Right forelimb (tissue), 1 donor: Measurements from ENCODE around the gene FAM107B.

Experiments used
- DNase-seq: peaks from one replicate; pipeline ENCODE4 v3.0.0-alpha.2; 2018

Gene FAM107B

DNA sequence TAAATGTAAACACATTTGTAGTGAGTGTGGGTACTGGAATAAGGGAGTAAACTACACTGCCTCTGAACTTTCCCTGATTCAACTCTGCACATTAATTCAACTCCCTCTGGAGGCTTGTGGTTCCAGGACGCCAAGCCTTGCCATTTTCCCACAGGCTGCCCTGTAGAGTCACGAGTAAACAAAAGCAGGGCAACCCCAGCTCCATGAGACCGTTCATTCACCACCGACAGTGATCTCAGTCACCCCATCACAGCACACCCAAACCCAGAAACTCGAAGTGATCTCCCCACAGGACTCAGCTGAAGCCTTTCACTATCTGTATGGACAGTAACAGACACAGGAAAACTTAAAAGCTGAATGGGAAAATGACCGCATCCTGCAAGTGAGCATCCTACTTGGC lies 225.2 kb downstream of the FAM107B start:
- no peak for DNase-seq

DNA sequence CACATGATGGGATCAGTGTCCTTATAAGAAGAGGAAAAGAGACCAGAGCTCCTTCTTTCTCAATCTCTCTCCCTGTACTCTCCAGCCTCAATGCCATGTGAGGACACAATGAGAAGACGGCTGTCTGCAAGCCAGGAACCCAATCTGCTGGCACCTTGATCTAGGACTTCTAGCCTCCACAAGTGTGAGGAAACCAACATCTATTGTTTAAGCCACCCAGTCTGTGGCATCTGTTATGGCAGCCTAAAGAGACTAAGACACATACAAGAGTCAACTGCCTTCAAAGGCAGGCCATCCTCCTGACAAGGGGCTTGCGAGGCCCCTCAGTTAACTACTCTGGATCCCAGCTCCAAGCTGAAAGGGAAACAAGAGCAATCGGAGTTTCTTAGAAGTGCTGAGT lies 225.7 kb downstream of the FAM107B start:
- no peak for DNase-seq

DNA sequence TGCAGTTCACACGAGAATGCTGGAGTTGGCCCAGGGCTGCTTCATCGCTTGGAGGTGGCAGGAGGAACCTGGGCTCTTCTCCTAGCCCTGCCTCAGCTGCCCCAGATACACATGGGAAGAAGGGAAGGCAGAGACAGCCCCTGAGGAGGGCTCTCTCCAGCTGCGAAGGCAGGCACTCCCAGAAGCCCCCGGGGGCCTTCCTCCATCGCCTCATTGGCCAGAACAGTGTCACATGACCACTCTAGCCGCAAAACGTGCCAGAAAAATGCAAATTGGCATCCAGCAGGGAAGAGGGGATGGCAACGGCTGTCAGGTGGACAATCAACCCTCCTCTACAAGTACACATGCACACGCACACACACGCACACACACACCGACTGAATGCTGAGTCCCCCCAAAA lies 226.2 kb downstream of the FAM107B start:
- DNase-seq, result no peak

DNA sequence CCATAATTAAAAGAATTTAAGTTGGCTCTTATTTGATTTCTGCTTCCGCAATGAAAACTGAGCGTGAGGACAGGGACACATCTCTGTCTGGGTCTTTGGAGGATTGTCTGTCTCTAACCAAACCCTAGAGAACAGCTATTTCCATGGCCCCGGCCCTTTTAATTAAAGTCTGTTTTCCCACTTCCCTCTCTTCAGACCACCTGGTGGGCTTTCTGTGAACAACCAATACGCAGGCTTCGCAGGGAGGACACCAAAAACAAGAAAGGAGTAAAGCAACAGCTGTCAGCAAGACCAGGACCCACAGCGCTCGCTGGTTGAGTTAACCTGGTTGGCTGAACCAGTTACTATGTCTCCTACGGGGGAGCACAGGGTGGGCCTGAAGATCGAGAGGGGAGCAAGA lies 226.9 kb downstream of the FAM107B start:
- no peak for DNase-seq

DNA sequence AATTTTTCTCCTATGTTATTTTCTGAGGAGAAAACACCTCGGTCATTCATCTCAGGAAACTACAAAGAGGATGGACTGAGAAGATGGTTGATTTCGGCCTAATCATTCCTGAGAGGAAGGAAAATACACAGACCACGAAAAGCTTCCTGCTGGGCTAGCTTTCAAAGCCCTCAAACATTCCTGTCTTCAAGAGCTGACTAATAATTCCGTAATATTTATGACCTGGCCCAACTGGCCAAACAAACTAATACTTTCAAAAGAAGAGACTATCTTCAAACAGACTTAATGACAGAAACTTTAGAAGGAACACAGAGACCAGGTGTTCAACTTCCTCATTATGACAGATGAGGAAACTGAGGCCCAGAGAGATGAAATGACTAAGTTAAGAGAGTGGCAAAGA lies 228.9 kb downstream of the FAM107B start:
- no peak for DNase-seq

DNA sequence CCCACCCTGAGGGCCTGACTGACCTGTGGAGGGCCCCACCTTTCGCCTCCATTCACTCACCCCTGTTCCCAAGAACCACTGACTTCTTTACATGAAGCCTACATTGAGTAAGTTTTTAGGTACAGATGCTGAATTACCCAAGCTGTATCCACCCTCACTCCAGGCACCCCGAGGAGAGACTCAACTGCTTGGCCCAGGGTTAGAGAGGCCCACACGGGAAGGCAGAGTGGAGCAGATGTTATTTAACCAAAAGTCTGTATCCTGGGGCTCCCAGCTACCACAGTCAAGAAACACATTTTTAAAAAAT lies 230.8 kb downstream of the FAM107B start:
- no peak for DNase-seq

DNA sequence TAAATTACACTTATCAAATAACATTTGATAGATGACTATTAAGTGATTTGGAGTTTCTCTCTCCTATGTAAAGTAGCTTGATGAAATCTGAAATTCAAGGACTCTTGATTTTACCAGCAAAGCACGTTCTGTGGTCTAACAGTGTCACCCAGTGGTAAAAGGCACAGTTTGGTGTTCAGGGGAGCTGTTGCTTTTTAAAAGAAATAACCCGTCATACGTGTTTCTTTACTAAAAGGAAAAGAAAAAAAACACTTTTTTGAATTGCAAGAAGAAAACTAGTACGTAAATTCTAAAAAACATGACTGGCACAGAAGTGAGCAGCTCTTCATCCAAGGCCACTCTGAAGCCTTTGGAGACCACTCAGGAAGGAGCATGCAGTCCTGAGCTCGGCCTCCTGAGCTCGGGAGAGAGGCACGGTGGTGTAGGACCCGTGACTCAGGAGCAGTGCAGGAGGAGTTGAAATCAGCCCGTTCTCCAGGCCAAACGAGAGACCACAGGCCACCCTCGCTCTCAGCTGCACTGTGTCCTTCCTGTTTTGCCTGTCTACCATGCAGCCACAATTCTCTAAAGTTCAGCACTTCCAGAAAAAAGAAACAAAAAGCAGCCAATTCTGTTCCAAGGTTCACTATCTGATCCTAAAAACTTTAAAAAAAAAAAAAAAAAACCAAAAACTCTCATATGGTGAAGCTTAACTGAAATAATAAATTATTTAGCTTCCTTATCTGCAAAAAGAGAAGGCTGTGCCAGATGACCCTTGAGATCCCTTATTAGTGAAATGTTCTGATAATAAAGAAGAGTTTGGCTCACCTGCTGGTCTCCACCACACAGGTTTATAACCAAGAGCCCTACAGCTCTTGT lies 231.4 kb downstream of the FAM107B start:
- no peak for DNase-seq

DNA sequence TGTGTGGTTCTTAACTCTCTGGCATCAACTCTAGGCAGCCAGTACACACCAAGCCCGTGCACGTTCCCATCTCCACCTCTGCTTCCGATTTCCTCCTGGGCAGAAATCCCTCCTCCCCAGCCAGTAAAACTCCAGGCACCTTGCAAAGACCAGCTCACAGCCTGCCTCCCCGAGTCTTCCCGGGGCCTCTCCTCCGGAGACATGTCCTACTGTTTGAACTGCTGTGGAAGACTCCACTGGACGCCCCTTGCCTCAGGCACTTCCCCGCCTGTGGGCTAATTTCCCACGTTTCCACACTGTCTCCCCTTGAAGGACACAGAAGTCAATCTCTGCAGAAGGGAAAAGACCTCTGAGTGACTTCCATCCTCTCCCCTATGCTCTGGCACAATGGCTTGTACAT lies 233.3 kb downstream of the FAM107B start:
- no peak for DNase-seq

DNA sequence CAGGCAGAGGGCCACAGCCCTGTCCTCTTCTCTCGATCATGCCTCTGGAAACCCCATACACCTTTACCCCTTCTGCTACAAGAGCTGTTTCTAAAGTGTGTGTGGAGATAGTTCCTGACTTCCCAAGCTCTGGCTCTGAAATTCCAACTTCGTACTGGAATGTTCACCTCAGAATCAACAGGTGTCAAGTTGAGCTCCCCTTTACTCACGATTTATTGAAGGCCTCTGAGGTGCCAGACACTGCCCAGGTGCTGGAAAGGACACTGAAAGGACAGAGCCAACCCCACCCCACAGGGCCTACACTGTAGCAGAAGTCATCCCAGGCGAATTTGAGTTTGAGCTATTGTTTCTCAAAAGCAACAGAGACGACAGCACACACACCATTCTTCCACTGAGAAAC lies 234.1 kb downstream of the FAM107B start:
- DNase-seq, result no peak

DNA sequence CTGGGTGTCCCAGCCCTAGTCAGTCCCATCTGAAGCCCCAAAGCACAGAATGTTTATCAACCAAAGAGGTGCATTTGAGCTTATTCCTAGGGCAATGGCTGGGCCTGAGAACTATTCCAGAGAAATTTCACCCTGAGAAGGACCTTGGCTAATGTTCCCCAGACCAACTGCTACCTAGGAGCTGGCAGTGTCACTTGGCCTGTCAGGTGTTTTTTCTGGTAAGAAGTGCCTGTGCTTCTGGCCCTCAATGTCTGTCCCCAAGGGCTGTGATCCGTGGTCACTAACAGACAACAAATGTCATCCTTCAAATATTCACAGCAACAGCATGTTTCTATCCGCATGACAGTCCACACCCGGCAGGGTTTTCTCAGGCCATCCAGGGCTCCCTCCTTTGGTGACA lies 234.6 kb downstream of the FAM107B start:
- no peak for DNase-seq

DNA sequence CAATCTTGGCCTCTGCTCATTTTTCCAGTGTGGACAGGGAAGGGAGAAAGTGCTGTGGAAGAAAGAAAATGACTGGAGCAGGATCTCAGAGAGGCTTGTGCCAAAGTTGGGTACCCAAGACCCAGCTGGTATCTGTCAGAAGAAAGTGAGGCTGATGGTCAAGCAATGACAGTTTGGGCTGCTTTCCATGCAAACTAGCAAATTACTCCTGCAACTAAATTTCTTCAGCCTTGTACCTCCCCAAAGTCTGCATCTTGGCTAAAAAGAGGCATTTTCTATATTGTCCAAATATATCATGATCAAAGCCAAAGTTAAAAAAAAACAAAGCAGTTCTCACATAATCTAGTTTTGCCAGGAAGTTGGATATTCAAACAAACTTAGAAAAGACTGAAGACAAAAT lies 235.5 kb downstream of the FAM107B start:
- no peak for DNase-seq

DNA sequence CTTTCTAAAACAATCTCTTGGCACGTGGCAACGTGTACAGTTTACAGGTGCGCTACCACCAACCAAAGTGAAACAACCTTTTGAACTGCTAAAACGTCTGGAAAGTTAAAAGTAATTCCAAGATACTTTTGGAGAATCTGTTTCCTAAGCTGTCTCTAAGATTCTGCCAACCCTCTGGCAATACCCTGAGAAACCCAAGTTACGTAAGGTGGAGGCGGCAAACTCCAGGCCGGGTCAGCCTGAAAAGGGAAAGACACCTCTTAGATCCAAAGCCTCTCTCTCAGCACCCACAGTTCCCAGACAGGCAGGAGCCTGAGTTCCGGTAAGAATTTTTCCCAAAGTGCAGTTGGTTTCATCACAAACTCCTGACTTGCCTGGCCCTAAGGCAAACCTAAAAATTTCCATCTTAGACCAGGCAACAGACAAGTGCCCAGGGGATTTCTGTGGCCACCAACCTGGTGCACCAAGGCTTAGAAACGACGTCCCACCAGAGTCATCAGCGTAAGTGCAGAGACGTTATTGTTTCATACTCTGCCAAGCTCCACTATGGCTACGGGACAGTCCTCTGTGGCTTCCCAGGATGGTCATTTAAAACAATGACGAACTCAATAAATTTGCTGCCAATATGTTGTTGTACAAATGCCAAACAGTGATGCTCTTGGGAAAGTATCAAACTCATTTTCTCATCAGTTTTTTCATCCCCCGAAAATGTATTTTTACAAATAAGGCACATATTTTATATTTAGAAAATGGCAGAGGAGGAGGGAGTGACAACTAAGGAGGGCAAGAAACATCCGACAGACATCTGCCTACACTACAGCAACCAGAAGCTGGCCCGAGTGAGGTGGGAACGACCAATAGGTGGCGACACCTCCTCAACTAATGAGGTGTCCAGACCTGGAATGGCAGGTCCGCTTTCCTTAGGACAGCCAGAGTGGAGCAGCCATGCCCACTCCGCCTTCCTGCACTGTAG lies 238.2 kb downstream of the FAM107B start:
- peak; percentile 72 for DNase-seq

DNA sequence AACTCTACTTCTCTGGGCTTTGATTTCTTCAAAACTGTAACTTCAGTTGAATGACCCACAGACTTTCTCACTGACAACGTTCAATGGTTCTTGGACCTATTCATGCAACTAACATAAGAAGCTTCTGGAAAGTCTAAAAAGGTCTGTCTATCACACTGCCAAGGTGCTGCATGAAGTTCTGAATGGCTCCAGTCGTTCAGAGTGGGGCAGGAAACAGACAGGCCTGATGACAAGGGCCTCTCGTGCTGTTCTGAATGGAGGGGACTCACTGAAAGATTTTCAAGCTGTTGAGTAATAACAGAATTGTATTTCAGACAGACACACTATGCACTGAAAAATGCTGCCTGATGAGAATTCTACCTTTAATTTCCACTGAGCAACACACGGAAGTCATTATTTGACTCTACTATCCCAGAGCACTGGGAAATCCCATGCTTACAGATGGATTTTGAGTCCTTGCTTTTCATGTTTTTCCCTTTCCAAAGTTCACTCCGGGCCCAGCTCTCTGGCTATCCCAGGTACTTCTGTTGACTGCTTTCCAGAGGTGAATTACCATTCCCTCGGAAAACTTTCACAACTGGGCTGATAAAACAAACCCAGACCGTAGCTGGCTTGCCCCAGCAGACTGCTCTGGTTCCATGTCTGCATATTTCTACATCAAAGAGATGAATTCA lies 239.1 kb downstream of the FAM107B start:
- no peak for DNase-seq

DNA sequence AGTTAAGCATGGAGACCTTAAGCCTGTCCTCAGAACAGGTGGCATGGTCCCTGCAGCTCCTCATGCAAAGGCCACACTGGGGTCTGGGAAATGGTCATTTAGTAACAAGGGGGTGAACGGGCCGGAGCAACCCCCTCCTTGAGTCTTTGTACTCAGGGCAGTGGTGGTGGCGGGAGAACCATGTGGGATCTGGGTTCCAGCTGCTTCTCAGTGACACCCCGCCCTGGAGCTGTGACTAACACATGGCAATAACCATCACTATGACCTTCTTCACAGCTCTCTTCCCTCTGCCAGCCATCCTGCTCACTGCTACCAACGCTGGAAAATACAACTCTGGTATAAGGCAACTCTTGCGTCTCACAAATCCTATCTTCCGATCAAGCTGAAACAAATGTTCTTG lies 240.5 kb downstream of the FAM107B start:
- no peak for DNase-seq

DNA sequence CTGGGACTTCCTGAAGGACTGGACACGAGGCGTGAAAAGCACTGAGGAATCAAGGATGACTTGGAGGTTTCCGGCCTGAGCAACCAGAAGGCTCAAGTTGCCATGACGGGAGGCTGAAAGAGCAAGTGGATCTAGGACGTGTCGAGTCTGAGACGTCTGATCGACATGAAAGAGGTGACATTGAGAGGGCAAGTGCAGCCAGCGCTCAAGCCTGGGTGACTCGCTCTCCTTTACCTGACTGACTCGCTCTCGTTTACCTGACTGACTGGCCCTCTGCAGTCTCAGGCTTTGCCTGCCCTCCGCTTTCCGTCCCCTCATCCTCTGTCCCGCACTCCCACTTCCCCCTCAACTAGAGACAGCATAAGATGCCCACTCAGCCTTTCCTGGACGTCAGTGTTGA lies 241.4 kb downstream of the FAM107B start:
- DNase-seq, result no peak

DNA sequence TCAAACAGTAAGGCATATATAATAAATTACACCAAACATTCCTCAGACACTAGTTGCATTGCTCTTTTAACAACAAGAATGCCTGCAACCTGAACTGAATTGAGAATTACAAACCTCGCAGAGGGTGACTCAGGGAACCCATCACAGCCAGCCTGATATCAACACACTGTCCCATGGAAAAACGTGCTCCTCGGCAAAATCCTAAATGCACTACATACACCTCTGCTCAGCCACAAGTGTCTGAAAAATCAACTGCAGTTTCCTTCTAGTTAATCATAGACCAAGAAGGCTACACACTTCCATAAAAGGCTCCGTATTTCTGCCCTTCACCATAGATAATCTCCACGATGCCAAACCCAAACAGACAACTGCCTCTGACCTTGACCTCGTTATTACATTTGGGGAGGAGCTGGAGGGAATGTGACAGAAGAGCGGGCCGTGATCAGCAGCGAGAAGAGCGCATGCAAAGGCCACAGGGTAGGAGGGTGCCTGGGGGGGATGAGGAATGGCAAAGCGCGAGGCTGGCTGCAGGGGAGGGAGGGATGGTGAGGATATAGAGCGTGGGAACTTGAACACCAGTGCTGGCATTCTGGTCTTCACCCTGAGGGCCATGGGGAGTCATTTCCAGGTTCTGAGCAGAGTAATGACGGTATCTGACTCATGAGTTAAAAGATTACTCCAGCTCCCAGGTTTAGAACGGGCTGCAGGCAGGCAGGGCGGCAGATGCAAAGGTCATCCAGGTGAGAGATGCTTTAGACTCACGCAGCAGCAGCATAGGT lies 242.0 kb downstream of the FAM107B start:
- DNase-seq, result no peak

DNA sequence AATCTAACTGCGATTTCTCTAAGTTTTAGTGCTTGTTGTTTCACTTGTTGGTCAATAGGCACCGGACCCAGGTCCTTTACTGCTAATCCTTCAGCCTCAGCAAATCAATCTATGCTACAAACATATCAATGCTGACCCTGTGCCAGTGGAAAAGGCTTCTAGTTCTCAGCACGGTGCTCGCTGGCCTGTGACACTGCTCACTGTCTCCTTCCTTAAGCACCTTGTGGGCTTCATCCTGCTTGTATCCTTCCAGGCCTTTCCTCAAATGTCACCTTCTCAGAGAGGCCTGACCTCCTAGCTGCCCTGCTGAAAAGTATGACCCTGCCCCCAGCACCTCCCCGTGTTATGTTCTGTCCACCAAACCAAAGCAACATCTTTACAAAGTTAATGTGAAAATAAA lies 242.7 kb downstream of the FAM107B start:
- DNase-seq, result no peak

DNA sequence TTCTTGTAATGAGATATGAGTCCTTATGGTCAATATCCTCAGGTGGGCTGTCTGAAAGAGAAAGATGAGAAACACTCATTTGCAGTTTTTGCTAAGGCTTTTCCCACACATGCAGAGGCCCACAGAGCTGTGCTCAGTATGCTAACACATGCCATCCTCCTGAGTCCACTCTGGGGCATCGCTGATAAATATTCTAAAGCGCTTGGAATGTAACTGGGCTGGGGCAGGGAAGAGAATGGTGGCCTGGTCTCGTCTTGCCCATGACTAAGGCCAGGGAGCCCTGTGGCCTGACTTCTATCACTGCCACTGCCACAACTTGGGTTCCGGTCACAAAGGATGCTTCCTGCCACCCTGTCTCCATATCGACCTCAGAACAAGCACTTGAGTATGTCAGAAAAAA lies 244.2 kb downstream of the FAM107B start:
- no peak for DNase-seq

DNA sequence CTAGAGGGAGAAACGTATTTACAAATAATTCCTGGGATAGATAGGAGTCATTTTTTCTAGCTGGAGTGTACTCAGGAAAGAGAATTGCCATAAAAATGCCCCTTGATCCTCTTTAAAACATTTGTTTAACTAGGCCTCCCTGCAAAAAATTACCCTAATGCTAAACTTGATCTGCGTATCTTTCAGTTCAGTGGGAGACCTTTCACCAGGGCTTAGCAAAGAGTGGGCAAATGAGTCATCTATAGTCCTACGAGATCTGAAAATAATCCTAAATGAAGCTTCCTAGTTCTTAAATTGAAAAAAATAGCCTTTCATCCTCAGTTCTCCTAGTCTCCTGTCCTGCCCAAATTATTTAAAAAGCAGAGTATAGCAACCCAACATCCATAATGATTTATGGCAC lies 245.3 kb downstream of the FAM107B start:
- no peak for DNase-seq

DNA sequence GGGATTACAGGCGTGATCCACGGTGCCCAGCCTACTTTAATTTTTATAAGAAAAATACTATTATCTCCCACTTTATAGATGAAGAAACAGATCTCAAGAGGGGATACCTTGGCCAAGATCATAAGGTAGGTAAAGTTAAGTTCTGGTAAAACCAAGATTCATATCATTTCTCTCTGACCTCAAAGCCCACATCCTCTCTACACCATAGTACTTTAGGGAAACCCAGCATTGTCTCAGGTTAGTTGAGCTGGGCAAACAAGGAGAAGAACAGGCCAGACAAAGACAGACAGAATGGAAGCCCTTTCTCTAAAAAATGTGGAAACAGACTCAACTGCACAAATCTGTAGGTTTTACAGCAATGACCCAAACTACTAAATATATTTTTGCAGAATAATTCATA lies 246.2 kb downstream of the FAM107B start:
- no peak for DNase-seq

DNA sequence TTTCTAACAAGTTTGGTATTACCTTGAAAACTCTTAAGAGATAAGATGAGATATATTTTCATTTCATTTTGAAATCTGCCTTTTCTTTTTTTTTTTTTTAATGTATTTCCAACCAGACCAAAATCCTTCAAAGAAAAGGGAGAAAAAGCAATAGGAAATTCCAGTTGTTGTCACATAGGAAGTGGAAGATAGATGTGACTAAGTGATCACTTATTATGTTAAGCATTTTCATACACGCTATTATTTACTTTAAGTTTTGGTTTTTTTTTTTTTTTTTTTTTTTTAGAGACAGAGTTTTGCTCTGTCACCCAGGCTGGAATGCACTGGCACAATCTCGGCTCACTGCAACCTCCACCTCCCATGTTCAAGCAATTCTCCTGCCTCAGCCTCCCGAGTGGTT lies 246.8 kb downstream of the FAM107B start:
- DNase-seq, result no peak

DNA sequence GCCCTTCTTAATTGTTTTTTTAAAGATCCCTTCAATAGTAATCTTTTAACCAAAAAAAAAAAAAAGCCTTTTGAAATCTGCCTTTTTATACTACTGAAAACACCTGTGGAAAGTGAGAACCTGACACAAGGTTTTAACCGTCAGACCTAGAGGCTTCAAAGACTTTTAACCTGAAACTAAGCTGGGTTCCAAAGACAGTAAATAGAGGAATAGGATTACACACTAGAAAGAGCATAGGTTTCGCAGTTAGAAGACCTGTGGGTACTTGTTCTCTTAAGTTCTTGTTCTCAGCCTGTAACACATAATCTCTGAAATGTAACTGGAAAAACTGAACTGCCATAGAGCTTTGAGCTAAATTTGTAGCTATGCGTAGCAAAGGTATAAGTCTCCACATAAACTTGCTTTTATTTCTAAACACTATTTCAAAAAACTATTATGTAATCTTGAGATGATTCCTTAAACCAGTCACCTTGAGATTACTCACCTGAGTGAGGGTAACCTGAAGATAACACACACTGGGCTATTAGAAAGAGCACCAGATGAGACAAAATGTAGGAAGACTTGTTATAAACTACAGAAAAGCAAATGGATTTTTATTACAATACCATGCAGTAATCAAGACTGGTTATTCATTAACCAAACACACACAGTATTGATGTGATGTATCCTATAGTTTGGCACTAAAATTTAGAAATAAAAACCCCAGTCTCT lies 247.4 kb downstream of the FAM107B start:
- DNase-seq, result no peak
